ENCODE measurements around the gene ST6GALNAC3.
A peak's percentile ranks its signal among the peaks of the same experiment; 100 is the strongest.

The ST6GALNAC3 gene

DNA sequence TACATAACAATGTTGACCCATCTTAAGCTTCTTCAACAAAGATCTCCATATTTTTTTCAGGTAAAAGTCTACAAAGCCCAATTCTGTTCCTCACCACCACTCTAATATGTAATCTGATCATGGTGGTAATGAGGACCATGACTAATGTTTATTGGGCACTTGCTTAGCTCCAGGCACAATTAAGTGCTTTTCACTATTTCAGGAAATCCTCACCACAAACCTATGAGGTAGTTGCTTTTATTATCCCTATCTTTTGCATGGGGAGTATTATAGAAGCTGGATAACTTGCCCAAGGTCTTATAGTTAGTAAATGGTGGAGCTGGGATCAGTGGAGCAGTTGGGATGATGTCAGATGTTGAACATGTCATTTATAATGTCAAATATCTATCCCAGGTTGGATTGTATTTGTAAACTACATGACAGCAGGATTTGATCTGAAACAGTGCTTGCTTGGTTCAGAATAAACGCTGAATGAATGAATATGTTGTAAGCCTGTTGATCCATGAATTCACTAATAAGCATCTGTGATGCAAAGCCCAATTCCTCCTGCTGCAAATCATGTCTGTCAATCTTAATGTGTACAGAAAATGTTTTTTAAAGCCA lies 509.4 kb downstream of the ST6GALNAC3 start:
- no peak for DNase-seq (ENCODE audit: low spot score)

- DNase-seq (ENCODE audit: low spot score) = no peak
Measured at GRCh38 chr1:76585980-76586674, 511.6 kb downstream of the ST6GALNAC3 start.

GRCh38 chr1:76587212-76587611 lies 512.7 kb downstream of the ST6GALNAC3 start:
- no peak for DNase-seq (ENCODE audit: low spot score)

- DNase-seq (ENCODE audit: low spot score) = no peak
Measured at GRCh38 chr1:76591461-76591860, 516.9 kb downstream of the ST6GALNAC3 start.

- DNase-seq (ENCODE audit: low spot score) = no peak
Measured at GRCh38 chr1:76591963-76592362, 517.4 kb downstream of the ST6GALNAC3 start.

DNA sequence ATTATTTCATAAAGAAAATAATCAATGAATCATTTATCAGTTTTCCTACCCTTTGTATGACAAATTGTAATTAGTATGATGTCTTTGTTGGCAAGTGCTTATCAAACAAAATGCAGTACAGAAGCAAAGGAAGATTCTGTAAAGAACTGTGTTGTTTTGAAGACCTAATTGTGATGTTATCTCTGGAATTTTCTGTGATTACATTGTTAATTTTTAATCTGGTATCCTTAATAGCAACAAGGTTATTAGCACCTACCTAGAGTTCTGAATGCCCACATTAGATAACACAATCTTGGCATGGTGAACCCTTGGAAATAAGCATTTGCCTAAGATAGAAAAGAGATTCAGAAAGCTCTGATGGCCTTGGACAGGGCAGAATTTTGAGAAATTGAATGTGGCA lies 518.6 kb downstream of the ST6GALNAC3 start:
- no peak for DNase-seq (ENCODE audit: low spot score)

- DNase-seq (ENCODE audit: low spot score) = no peak
Measured at GRCh38 chr1:76593618-76594017, 519.1 kb downstream of the ST6GALNAC3 start.

- peak; percentile 10 for DNase-seq (ENCODE audit: low spot score)
Measured at GRCh38 chr1:76595024-76595423, 520.5 kb downstream of the ST6GALNAC3 start.

DNA sequence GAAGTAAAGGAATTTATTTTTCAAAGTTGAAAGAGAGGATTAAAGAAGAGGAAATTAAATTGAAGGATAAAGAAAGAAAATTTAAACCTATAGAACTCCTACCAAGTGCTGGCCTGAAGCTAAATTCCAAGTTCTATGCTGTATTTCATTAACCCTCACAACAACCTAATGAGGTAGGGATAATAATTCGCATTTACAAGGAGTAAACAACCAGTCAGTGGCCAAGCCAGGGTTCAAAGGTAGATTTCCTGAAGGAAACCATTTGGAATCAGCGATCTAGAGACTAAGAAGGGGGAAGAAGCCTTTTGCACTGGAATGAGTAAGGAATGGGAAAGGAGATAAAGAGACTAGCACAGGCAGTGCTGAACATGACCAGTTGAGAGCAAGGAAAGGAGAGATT lies 526.9 kb downstream of the ST6GALNAC3 start:
- DNase-seq (ENCODE audit: low spot score) = no peak

- no peak for DNase-seq (ENCODE audit: low spot score)
Measured at GRCh38 chr1:76607717-76608116, 533.2 kb downstream of the ST6GALNAC3 start.

DNA sequence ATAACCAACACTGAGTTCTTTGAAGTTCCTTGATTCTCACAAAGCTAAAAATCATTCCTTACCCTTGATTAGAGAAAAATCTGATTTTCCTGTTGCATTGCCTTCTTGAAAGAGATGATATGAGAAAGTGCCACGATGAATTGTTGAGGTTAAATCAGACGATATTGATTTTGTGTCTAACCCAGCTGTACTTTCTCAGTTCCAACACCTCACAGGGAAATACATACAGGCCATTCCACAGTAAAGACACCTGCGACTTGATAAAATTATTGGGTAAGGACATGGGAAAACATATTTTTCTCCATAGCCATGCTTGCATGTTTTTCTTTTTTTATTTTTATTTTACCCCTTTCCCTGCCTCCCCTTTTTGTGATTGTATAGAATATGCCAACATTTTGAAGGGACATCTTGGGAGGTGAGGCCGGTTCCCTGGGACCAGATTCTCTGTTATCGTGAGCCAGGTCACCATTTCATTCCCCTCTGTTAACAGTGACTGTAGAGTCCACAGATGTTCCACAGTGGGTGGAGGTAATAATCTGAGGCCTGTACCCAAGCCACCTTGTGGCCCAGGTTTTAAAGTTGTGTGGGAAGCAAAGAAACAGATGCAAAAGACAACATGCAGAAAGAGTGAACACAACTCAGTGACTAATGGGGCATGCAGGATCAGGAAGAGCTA lies 537.4 kb downstream of the ST6GALNAC3 start:
- DNase-seq (ENCODE audit: low spot score) = no peak

GRCh38 chr1:76613886-76614285 lies 539.3 kb downstream of the ST6GALNAC3 start:
- DNase-seq (ENCODE audit: low spot score) = no peak

DNA sequence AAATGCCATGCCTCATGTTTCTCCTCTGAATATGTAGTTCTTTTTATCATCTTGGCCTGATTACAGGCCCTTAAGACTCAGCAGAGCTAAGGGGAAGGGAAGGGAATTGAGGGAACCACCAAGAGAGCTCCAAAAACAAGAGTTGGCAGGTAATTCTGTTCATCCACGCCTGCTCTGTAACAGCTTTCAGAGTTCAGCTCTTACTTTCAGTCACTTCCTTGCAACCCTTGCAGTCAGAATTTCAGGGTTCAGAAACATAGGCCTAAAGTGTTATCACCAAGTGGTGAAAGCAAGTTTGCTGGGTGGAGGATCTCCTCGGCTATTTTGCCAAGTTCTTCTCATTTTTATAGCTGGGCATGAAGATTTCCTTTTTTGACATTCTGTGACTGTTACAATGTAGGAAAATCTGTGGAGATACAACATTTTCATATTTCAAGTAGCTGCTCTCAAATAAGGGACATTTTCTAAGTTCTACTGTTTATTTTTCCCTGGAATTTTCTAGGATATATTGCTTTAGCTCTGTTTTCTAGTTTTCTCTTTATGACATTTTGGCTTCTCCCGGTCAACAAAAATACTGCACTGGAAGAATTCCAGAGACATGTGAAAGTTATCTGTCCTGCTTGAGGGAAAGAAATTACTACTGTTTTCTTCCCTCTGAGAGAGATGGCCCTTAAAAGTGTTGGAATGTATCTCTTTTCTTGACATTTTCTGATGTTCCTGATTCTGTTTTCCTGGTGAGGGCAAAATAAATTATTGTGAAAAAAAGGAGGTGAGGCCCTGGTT lies 540.9 kb downstream of the ST6GALNAC3 start:
- no peak for DNase-seq (ENCODE audit: low spot score)

DNA sequence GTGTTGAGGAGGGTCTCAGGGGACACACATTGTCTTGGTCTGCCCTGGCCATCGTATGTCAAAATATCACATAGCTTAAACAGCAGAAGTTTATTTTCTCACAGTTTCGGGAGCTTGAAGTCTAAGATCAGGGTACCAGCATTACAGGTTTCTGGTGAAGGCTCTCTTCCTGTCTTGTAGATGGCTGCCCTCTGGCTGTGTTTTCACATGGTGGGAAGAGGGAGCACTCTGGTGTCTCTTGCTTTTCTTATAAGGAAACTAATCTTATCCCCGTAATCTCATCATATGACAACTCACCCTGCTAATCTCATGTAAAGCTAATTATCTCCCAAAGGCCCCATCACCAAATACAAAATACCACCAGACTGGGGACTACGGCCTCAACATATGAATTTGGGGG lies 545.8 kb downstream of the ST6GALNAC3 start:
- DNase-seq (ENCODE audit: low spot score) = no peak

- no peak for DNase-seq (ENCODE audit: low spot score)
Measured at GRCh38 chr1:76622774-76623528, 548.4 kb downstream of the ST6GALNAC3 start.

GRCh38 chr1:76625886-76626678 lies 551.5 kb downstream of the ST6GALNAC3 start:
- DNase-seq (ENCODE audit: low spot score) = no peak

GRCh38 chr1:76627498-76627897 lies 553.0 kb downstream of the ST6GALNAC3 start:
- no peak for DNase-seq (ENCODE audit: low spot score)

DNA sequence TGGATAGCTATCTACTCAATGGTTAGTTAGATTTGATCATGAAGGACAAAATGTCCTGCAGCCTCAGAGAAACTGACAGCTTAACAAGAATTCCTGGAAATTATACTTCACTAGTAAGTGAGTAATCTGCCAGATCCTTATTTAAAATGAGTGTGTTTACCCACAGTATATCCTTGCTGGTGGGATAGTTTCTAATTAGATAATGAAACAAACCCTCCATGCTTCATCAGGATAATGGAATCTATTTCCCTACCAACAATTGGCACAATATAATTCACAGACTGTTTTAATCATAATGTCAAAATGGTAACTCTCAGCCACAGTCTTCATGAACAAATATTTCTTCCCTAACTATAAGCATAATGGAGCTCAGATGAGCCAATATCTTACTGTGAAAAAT lies 553.4 kb downstream of the ST6GALNAC3 start:
- no peak for DNase-seq (ENCODE audit: low spot score)

- DNase-seq (ENCODE audit: low spot score) = no peak
Measured at GRCh38 chr1:76632136-76632535, 557.6 kb downstream of the ST6GALNAC3 start.

GRCh38 chr1:76635784-76636183 lies 561.2 kb downstream of the ST6GALNAC3 start:
- DNase-seq (ENCODE audit: low spot score) = no peak

- DNase-seq (ENCODE audit: low spot score) = no peak
Measured at GRCh38 chr1:76639181-76639580, 564.6 kb downstream of the ST6GALNAC3 start.
